ENCODE measurements around the gene TNP2. TPM values are rescaled to one million over a fixed set of nuclear protein-coding genes. Genes with fewer than 3 reads are reported as not detected.

Gene TNP2
- total RNA-seq, 3 donors from 2014 or later: not detected

DNA sequence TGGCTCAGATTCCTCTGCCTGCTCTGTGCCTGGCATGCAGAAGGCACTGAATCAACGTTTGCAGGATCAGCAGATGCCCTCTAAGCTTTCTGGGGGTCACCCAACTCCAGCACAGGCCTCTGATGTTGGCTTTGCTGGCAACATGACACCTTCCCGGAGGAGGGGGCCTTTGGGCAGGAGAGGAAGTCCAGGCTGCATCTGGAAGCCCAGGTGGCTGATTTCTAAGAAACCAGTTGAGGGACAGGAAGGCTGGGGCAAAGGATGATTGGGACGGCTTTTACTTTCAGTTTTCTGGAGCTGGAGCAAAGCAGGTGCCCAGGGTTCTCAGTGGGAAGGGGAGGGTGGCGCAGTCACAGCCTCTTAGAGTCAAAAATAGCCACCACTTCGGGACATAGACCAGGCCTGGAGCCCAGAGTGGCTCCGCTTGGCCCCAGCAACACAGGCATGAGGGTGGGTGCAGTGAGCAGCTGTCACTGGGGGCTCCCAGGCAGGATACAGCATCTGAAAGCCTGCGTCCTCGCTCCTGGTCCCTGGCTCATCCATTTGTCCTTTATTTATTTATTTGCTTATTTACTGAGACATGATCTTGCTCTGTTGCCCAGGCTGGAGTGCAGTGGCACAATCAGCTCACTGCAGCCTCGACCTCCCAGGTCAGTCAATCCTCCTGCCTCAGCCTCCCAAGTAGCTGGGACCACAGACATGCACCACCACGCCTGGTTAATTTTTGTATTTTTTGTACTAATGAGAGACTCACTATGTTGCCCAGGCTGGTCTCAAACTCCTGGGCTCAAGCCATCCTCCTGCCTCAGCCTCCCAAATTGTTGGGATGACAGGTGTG, 28.3 kb downstream of the TNP2 start:
- TF ChIP-seq, protein P1, sequence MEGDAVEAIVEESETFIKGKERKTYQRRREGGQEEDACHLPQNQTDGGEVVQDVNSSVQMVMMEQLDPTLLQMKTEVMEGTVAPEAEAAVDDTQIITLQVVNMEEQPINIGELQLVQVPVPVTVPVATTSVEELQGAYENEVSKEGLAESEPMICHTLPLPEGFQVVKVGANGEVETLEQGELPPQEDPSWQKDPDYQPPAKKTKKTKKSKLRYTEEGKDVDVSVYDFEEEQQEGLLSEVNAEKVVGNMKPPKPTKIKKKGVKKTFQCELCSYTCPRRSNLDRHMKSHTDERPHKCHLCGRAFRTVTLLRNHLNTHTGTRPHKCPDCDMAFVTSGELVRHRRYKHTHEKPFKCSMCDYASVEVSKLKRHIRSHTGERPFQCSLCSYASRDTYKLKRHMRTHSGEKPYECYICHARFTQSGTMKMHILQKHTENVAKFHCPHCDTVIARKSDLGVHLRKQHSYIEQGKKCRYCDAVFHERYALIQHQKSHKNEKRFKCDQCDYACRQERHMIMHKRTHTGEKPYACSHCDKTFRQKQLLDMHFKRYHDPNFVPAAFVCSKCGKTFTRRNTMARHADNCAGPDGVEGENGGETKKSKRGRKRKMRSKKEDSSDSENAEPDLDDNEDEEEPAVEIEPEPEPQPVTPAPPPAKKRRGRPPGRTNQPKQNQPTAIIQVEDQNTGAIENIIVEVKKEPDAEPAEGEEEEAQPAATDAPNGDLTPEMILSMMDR (IDR thresholded peaks at IDR 0.05): no peak
- no peaks in the 10 kb centered on the region for H3K4me1 ChIP-seq (ENCODE audit: low read depth)
- H3K4me3 ChIP-seq: no peak overlapping the region
- peak; percentile 53 for ATAC-seq
- H3K9me3 ChIP-seq: no peaks in the 10 kb centered on the region
- no peak for DNase-seq
- no peaks in the 10 kb centered on the region for H3K36me3 ChIP-seq (ENCODE audit: low read depth)
- intact Hi-C loops (cut with DNase I, micrococcal nuclease): no loop called here

DNA sequence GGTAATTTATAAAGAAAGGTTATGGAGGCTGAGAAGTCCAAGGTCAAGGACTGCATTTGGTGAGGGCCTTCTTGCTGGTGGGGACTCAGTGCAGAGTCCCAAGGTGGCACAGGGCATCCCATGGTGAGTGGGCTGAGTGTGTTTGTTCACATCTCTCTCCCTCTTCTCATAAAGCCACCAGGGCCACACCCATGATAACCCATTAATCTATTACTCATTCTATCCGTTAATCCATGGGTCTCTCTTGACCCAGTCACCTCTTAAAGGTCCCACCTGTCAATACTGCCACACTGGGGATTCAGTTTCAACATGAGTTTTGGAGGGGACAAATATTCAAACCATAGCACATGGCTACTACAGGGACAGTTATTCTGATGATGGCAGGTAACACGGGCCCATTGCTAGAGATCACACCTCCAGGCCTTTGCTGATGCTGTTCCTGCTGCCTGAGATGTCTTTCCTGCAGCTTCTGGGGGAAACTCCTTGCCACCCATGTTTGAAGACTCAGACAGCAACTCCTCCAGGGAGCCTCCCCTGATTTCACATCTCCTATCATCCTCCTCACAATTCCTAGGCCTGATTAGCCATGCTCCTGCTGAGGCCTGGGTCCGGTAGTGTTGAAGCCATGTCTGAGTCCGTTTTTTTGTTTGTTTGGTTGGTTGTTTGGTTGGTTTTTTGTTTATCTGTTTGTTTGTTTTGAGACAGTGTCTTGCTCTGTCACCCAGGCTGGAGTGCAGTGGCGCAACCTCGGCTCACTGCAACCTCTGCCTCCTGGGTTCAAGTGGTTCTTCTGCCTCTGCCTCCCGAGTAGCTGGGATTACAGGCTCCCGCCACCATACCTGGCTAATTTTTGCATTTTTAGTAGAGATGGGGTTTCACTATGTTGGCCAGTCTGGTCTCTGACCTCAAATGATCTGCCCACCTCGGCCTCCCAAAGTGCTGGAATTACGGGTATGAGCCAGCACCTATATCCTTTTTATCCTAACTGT, 29.2 kb downstream of the TNP2 start:
- DNase-seq: no peak
- H3K4me1 ChIP-seq (ENCODE audit: low read depth): peaks cover 3% of the 10 kb centered on the region
- no peak for ATAC-seq
- no peaks in the 10 kb centered on the region for H3K9me3 ChIP-seq
- intact Hi-C loops (cut with DNase I, micrococcal nuclease): no loop called here
- no peak overlapping the region for H3K4me3 ChIP-seq
- H3K36me3 ChIP-seq (ENCODE audit: low read depth): no peaks in the 10 kb centered on the region
- TF ChIP-seq, protein P1 (IDR thresholded peaks at IDR 0.05): no peak

DNA sequence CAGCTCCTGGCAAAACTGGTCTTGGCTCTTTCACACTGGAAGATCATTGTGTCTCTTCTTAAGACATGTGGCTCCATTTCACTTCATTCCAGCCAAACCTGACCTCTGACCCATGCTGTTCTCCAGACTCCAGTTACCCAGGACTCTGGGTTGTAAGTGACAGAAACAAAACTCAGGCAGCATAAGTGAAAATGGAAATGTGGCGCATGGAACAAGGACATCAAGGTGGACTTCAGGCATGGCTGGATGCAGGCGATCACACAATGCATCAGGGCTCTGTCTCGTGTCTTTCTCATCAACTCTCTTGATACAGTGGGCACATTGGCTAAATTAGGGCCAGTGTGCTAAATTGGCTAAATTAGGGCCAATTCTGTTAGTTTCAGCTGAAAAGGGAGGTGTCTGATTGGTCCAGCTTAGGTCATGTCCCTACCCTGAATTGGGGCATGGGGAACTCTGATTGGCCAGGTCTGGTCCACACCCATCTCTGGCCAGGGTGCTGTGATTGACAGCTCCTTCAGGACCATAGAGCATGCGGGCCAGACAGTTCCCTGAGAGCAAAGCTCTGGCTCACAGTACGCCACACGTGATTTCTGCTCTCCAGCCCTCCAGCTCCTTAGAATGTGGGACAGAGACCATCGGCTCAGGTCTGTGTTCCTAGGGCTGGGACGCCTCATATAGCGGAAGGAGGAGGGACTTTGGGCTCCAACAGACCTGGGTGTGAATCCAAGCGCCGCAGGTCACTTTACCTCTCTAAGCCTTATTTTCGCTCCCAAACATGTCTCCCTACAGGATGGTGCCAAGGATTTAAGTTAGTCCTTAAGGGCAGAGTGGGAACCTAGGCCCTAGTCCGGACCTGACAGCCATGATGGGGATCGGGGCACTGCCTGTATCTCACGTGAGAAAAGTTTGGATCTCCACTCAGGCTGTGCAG, 30.6 kb downstream of the TNP2 start:
- TF ChIP-seq, protein P1 (IDR thresholded peaks at IDR 0.05): no peak

DNA sequence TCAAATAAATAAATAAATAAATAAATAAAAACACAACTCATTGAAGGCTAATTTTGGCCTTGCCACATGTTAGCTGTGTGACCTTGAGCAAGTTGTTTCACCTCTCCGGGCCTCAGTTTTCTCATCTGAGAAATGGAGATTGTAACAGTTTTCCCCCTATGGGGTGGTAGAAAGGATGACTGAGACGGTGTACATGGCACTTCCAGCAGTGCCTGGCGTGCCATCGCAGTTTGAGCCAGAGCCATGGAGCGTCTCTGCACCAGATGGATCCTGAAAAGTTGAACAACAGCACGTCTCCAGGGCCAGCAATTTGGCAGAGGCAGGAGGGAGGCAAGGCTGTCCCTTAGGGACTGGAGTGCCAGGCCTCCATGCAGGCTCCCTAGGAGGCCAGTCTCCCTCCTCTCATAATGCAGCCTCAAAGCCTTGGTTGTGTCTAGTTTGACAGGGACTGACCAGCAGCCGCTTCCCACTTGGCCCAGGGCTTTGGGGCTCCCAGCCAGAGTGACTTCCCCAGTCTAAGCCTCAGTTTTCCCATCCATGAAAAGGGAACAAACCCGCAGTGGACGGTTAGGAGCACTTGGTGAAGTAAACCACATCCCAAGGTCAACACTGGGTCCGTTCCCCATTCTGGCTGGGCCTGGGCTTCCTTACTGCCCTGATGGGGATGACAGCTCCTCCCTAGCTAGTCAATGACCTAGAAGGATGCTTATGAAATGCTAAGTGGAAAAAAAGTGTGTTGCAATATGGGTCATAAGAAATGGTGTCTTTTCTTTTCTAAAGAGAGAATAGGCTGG, 32.5 kb downstream of the TNP2 start:
- intact Hi-C loops (cut with DNase I, micrococcal nuclease): no loop called here
- Histone ChIP-seq H3K36me3 (ENCODE audit: low read depth) (no peaks in the 10 kb centered on the region), H3K4me3 (no peak overlapping the region), H3K4me1 (ENCODE audit: low read depth) (peaks cover 3% of the 10 kb centered on the region), H3K9me3 (no peaks in the 10 kb centered on the region)
- no peak for DNase-seq
- TF ChIP-seq, protein P1 (IDR thresholded peaks at IDR 0.05): no peak
- ATAC-seq: no peak

More for the DNA sequence above, 30.6 kb downstream of the TNP2 start:
- Histone ChIP-seq H3K36me3 (ENCODE audit: low read depth) (no peaks in the 10 kb centered on the region), H3K4me1 (ENCODE audit: low read depth) (peaks cover 3% of the 10 kb centered on the region), H3K9me3 (no peaks in the 10 kb centered on the region), H3K4me3 (no peak overlapping the region)
- ATAC-seq (no peak), DNase-seq (no peak)
- intact Hi-C loops (cut with DNase I, micrococcal nuclease): no loop called here
